Measurements from ENCODE around the gene SNX8.
A peak's percentile ranks its signal among the peaks of the same experiment; 100 is the strongest.

Gene SNX8

GRCh38 chr7:2312267-2312929, 1.8 kb downstream of the SNX8 start:
- H3K79me2 ChIP-seq (ENCODE audit: insufficient read depth, low read length): peaks cover 50% of the 10 kb centered on the region
- H3K4me2 ChIP-seq (ENCODE audit: insufficient read depth, low read length): peak overlapping the region; percentile 23; the same call in 1 of the 2 replicates
- TF ChIP-seq EZH2 (IDR thresholded peaks at IDR 0.05; ENCODE audit: borderline replicate concordance, low read depth, low read length, severe bottlenecking) (no peak), CTCF (IDR thresholded peaks at IDR 0.05; ENCODE audit: borderline replicate concordance, extremely low read depth, low read length, poor library complexity, severe bottlenecking) (no peak)
- H3K27me3 ChIP-seq (ENCODE audit: insufficient read depth, low read length, poor library complexity): no peaks in the 10 kb centered on the region
- no peak for ATAC-seq (ENCODE audit: insufficient read depth, low read depth)
- H3K4me1 ChIP-seq (ENCODE audit: insufficient read depth, low read length): peaks cover 27% of the 10 kb centered on the region
- H3K4me3 ChIP-seq (ENCODE audit: low read depth in 1 of 2, low read length in 2 of 2): no peak overlapping the region
- H3K27ac ChIP-seq (ENCODE audit: low read length): no peak overlapping the region
- peaks cover 6% of the 10 kb centered on the region; the same call in 1 of the 2 replicates for H3K36me3 ChIP-seq (ENCODE audit: insufficient read depth, low read length)
- peaks cover 7% of the 10 kb centered on the region; the same call in 1 of the 2 replicates for H4K20me1 ChIP-seq (ENCODE audit: insufficient read depth, low read length)
- H3K9ac ChIP-seq (ENCODE audit: low read depth, low read length): peak overlapping the region; percentile 16; the same call in 1 of the 2 replicates
- H2AFZ ChIP-seq (ENCODE audit: low read depth, low read length): no peak overlapping the region
- H3K9me3 ChIP-seq (ENCODE audit: insufficient read depth, low read length, severe bottlenecking): no peaks in the 10 kb centered on the region
- no peak for DNase-seq

- H3K36me3 ChIP-seq (ENCODE audit: insufficient read depth, low read length): peaks cover 6% of the 10 kb centered on the region; the same call in 1 of the 2 replicates
- no peak overlapping the region for H3K4me3 ChIP-seq (ENCODE audit: low read depth in 1 of 2, low read length in 2 of 2)
- DNase-seq (no peak), ATAC-seq (ENCODE audit: insufficient read depth, low read depth) (no peak)
- no peak overlapping the region for H3K4me2 ChIP-seq (ENCODE audit: insufficient read depth, low read length)
- peaks cover 26% of the 10 kb centered on the region for H3K4me1 ChIP-seq (ENCODE audit: insufficient read depth, low read length)
- H3K9me3 ChIP-seq (ENCODE audit: insufficient read depth, low read length, severe bottlenecking): no peaks in the 10 kb centered on the region
- no peaks in the 10 kb centered on the region for H3K27me3 ChIP-seq (ENCODE audit: insufficient read depth, low read length, poor library complexity)
- no peak overlapping the region for H2AFZ ChIP-seq (ENCODE audit: low read depth, low read length)
- peaks cover 7% of the 10 kb centered on the region; the same call in 1 of the 2 replicates for H4K20me1 ChIP-seq (ENCODE audit: insufficient read depth, low read length)
- H3K27ac ChIP-seq (ENCODE audit: low read length): no peak overlapping the region
- TF ChIP-seq CTCF (IDR thresholded peaks at IDR 0.05; ENCODE audit: borderline replicate concordance, extremely low read depth, low read length, poor library complexity, severe bottlenecking): no peak
- TF ChIP-seq EZH2 (IDR thresholded peaks at IDR 0.05; ENCODE audit: borderline replicate concordance, low read depth, low read length, severe bottlenecking): no peak
- no peak overlapping the region for H3K9ac ChIP-seq (ENCODE audit: low read depth, low read length)
- peaks cover 64% of the 10 kb centered on the region for H3K79me2 ChIP-seq (ENCODE audit: insufficient read depth, low read length)
These were observed 4.3 kb downstream of the SNX8 start for GRCh38 chr7:2309889-2310331.

GRCh38 chr7:2307690-2308107, 6.5 kb downstream of the SNX8 start:
- TF ChIP-seq CTCF (IDR thresholded peaks at IDR 0.05; ENCODE audit: borderline replicate concordance, extremely low read depth, low read length, poor library complexity, severe bottlenecking): no peak
- no peak for TF ChIP-seq EZH2 (IDR thresholded peaks at IDR 0.05; ENCODE audit: borderline replicate concordance, low read depth, low read length, severe bottlenecking)
- Histone ChIP-seq H3K36me3 (ENCODE audit: insufficient read depth, low read length) (0 out of 2 replicates have a peak, but pooled peaks cover 4% of the 10 kb centered on the region), H4K20me1 (ENCODE audit: insufficient read depth, low read length) (peaks cover 7% of the 10 kb centered on the region; the same call in 1 of the 2 replicates), H3K27me3 (ENCODE audit: insufficient read depth, low read length, poor library complexity) (no peaks in the 10 kb centered on the region), H3K27ac (ENCODE audit: low read length) (no peak overlapping the region), H3K4me1 (ENCODE audit: insufficient read depth, low read length) (peaks cover 9% of the 10 kb centered on the region), H3K9me3 (ENCODE audit: insufficient read depth, low read length, severe bottlenecking) (no peaks in the 10 kb centered on the region), H3K4me2 (ENCODE audit: insufficient read depth, low read length) (no peak overlapping the region), H3K4me3 (ENCODE audit: low read depth in 1 of 2, low read length in 2 of 2) (no peak overlapping the region), H2AFZ (ENCODE audit: low read depth, low read length) (no peak overlapping the region), H3K9ac (ENCODE audit: low read depth, low read length) (no peak overlapping the region), H3K79me2 (ENCODE audit: insufficient read depth, low read length) (peaks cover 59% of the 10 kb centered on the region)
- DNase-seq (no peak), ATAC-seq (ENCODE audit: insufficient read depth, low read depth) (no peak)
